HT-29 (cell line): ENCODE data around the gene UCP2. TPM values are rescaled to one million over a fixed set of nuclear protein-coding genes. Genes with fewer than 3 reads are reported as not detected.
"Not testable (repeated sequence)": the region's sequence is repeated elsewhere in the genome, so short reads cannot be mapped to it uniquely, and the experiment has no call there.

Experiments
- DNase-seq: peaks from one replicate; pipeline ENCODE4 v3.0.0-alpha.2; 2015; ENCODE audit warnings: low spot score
- total RNA-seq: library from RNA; depleted of rRNA; stranded (reverse); fragments of >200 nt; shearing (Covaris generic); gene quantifications from 2 replicates; pipeline ENCODE4 v1.2.3, GENCODE V29; 2014

UCP2 gene
- total RNA-seq, 1 experiment from 2014 or later, result 76.8 TPM

- no peak for DNase-seq
Observed at GRCh38 chr11:73996161-73996747, 13.6 kb upstream of the UCP2 start.

- DNase-seq, result no peak
Observed at GRCh38 chr11:73995731-73996130, 13.1 kb upstream of the UCP2 start.

DNA sequence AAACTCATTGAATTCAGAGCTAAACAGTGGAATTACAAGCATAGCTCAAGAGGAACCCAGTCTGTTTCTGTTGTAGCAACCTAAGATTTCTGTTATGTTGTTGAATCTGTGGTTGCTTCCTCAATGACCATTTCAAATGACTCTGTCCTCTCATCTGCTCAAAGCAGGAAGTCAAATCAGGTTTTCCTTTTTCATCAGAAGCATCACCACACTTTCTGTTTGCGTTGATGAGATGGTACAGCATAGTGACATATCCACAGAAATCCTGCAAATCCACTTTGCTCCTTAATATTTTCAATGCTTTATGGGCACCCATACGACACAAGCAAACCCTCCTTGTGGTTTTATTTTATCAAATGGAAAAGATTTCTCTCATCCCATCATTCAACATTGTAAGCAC, 12.6 kb upstream of the UCP2 start:
- DNase-seq, result no peak

GRCh38 chr11:73991471-73992006, 8.9 kb upstream of the UCP2 start:
- no peak for DNase-seq

DNA sequence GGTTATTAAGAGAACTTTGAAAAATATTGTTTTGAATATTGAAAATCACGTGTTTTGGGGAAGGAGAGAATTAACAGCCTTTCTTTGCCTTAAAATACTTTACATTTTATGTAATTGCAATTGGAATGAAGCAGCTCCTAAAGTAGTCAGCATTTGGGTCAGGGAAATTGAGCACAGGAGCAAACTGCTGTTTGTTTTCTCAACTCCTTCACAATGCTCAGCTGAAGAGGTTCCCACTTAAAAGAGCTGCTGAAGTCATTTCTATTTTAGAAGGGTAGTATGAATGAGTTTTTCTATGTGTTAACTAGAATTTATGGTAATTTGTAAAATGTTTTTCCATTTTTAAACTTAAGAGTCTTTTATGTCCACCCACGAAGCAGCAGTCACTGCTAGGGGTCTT, 8.1 kb upstream of the UCP2 start:
- DNase-seq, result no peak

GRCh38 chr11:73989156-73989555, 6.5 kb upstream of the UCP2 start:
- DNase-seq, result peak; percentile 55

DNA sequence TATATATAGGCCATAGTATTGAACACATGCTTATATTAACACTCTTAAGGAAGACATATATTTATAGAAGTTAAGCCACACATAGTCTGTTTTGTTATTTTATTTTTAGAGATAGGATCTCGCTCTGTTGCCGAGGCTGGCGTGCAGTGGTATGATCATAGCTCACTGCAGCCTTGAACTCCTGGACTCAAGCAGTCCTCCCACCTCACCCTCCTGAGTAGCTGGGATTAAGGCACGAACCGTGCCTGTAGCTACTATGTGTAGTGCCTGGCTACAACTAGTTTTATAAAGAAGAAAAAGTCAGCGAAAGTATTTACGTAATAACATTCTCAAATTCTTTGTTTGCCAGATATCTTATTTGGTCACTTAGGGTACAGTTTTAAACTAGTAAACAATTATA, 5.6 kb upstream of the UCP2 start:
- no peak for DNase-seq

DNA sequence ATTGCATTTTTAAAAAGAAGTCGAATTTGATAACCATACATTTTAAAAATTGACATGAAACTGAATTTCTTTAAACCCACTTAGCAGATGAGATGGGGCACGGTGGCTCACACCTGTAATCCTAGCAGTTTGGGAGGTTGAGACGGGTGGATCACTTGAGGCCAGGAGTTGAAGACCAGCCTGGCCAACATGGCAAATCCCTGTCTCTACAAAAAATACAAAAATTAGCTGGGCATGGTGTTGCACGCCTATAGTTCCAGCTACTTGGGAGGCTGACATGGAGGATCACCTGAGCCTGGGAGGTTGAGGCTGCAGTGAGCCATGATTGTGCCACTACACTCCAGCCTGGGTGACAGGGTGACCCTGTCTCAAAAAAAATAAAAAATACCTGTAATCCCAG, 3.0 kb upstream of the UCP2 start:
- not testable (repeated sequence) for DNase-seq

GRCh38 chr11:73983741-73984538, 1.3 kb upstream of the UCP2 start:
- no peak for DNase-seq

DNA sequence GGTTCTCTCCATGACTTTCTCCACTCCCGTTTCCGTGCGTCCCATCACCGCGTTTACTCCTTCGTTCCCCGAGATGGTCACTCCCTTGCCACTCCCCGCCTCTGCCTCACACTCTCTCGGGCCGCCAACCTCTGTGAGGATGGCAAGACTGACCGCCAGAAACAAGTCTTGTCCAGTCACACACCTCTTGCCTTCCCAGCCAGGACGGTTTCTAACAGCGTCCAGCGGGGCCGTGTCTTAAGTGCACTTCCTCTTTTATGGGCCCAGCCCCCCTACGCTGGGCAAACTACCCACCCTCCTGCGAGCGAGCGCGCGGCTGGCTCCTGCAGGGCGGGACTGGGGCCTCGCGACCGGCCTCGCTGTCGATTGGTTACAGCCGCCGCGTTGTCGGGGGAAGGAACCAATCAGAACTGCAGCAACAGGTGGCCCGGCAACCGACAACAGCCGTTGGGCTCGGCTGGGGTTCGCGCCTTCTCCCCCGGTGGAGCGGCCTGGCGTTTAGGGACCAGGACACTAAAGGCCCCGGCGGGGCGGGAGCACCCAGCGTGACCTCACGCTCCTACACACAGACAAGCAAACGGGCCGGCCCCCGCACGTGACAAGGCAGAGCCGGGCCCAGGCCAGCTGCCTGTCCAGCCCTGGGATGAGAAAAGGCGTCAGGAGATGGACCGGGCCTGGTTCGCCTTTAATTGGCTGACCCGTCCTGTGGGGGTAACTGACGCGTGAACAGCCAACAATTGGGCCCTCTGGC, 522 bp upstream of the UCP2 start:
- DNase-seq, result peak; percentile 99

GRCh38 chr11:73981051-73981805, 1.4 kb downstream of the UCP2 start:
- DNase-seq, result no peak

- peak; percentile 51 for DNase-seq
Observed at GRCh38 chr11:73980001-73980961, 2.4 kb downstream of the UCP2 start.

- DNase-seq, result no peak
Observed at GRCh38 chr11:73978576-73979086, 4.0 kb downstream of the UCP2 start.

DNA sequence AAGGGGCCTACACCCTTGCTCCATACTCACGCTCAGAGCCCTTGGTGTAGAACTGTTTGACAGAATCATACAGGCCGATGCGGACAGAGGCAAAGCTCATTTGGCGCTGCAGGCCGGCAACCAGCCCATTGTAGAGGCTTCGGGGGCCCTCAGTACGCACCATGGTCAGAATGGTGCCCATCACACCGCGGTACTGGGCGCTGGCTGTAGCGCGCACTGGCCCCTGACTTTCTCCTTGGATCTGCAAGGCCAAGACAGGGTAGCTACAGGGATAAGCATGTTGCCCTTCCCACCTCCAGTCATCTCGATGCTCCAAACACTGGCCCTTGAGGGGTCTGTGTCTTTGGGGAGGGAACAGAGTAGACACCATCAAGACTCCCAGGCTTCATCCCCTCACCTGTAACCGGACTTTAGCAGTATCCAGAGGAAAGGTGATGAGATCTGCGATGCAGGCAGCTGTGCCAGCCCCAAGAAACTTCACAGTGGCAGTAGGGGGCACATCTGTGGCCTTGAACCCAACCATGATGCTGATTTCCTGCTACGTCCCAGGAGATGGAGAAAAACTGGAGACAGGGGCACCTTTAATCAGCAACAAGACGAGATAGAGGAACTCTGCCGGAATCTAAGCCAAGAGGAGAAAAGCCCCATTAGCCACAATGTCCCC, 4.7 kb downstream of the UCP2 start:
- no peak for DNase-seq

DNA sequence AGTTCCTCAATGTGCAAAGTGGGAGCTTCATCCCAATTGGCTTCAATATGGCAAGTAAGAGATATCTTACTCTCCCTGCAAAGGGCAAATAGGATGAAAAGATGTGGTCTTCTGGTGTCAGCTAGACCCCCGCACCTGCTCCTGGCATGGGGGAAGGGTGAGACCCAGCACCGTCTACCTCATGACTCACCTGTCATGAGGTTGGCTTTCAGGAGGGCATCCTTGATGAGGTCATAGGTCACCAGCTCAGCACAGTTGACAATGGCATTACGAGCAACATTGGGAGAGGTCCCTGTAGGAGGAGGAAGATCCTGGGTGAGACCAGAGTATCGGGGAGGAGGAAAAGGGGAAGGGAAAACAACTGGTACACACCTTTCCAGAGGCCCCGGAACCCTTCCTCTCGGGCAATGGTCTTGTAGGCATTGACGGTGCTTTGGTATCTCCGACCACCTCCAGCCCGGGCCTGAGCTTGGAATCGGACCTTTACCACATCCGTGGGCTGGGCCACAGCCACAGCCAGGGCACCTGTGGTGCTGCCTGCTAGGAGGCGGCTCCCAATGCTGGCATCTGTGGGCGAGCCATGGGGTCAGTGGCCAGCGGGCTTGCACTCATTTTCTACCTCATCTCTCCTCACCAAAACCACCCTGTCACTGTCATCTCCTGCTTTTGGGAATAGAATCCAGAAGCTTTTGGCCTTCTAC, 6.0 kb downstream of the UCP2 start:
- no peak for DNase-seq

DNA sequence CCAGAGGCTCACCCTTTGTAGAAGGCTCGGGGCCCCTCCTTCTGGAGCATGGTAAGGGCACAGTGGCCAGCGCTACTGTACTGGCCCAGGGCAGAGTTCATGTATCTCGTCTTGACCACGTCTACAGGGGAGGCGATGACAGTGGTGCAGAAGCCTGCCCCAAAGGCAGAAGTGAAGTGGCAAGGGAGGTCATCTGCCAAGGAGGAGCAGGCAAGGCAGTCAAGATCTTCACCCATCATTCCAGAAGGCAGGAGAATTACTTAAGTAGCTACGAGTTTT, 7.2 kb downstream of the UCP2 start:
- no peak for DNase-seq

- peak; percentile 90 for DNase-seq
Observed at GRCh38 chr11:73974604-73975478, 7.8 kb downstream of the UCP2 start.
